K562 (cell line): ENCODE data around the gene TMEM132E. TPM values are rescaled to one million over a fixed set of nuclear protein-coding genes. Genes with fewer than 3 reads are reported as not detected.

Experiments used
- ATAC-seq: fragments of 200-7000 bp; cut with Tn5 transposase; 3 replicates; pipeline ENCODE4 v1.9.1; 2020; ENCODE audit warnings: moderate library complexity
- BruUV-seq: library from RNA; stranded (reverse); fragments of 400-500 nt; replicated peaks from 2 replicates; lab custom pipeline; 2021; lab: Mats Ljungman, UMichigan
- CTCF ChIA-PET: fragments of 300-600 bp; formaldehyde crosslinking; extraction: SDS; loops from one replicate; lab custom pipeline; 2021; ENCODE audit warnings: low intra/inter-chr PET ratio; lab: Yijun Ruan, JAX
- POLR2A ChIA-PET: fragments of 300-600, 350-650 bp; sonication (Branson Sonifier 250); formaldehyde crosslinking; extraction: SDS; loops from one replicate; lab custom pipeline; 2021; ENCODE audit warnings: antibody characterized with exemption, inconsistent platforms; lab: Yijun Ruan, JAX
- DNase-seq, 4 experiments: peaks; one replicate each; pipeline versions ENCODE4 v3.0.0 to v3.0.0-alpha.2; 2011 to 2018; ENCODE audit warnings: low spot score in 3 of 4, mixed read lengths in 3 of 4; ENCODE audit errors: extremely low read depth in 1 of 4
- FAIRE-seq: peaks from 2 replicates; lab custom pipeline; 2011; peaks lifted over from hg19 to GRCh38; lab: Jason Lieb, UNC
- H2AFZ ChIP-seq: 2 replicates; pipeline ENCODE4 v1.6.0; 2011; ENCODE audit warnings: low read depth, low read length, control low read depth, inconsistent platforms
- H3K27ac ChIP-seq: fragments of 200-600 bp; 3 replicates; pipeline ENCODE4 v1.8.0; 2011; ENCODE audit warnings: low read depth, mild to moderate bottlenecking, control low read depth, inconsistent platforms, low read length, moderate library complexity, mixed read lengths; ENCODE audit errors: extremely low read depth
- H3K27me3 ChIP-seq, 2 experiments: fragments of 300-600 bp in 1 of 2; 2 replicates in 1 of 2; 3 replicates in 1 of 2; pipeline versions ENCODE4 v1.6.0 to v1.8.0; 2011; ENCODE audit warnings: inconsistent platforms in 2 of 2, low read length in 2 of 2, mild to moderate bottlenecking in 1 of 2, mixed read lengths in 1 of 2, moderate library complexity in 1 of 2; ENCODE audit not compliant: control insufficient read depth in 2 of 2, insufficient read depth in 2 of 2
- H3K36me3 ChIP-seq: fragments of 300-600 bp; 3 replicates; pipeline ENCODE4 v1.8.0; 2011; ENCODE audit warnings: mild to moderate bottlenecking, low read length, inconsistent platforms; ENCODE audit not compliant: control insufficient read depth, insufficient read depth
- H3K4me1 ChIP-seq, 2 experiments: fragments of 200-600 bp in 1 of 2; replicated peaks in 1 of 2; 2 replicates in 1 of 2; 3 replicates in 1 of 2; pipeline versions ENCODE4 v1.5.1 to v1.8.0; 2011; ENCODE audit warnings: inconsistent platforms in 2 of 2, low read length in 2 of 2, mild to moderate bottlenecking in 1 of 2, mixed read lengths in 1 of 2, moderate library complexity in 1 of 2; ENCODE audit not compliant: control insufficient read depth in 2 of 2, insufficient read depth in 2 of 2
- H3K4me2 ChIP-seq: 2 replicates; pipeline ENCODE4 v1.6.1; 2011; ENCODE audit warnings: low read length, control low read depth, inconsistent platforms, mixed read lengths; ENCODE audit not compliant: insufficient read depth
- H3K4me3 ChIP-seq: fragments of 200-600 bp; sonication (generic), shearing (Covaris generic); 2 replicates; pipeline ENCODE4 v1.5.1; 2016; ENCODE audit warnings: control low read depth, inconsistent platforms
- H3K79me2 ChIP-seq: fragments of 200-600 bp; 3 replicates; pipeline ENCODE4 v1.8.0; 2011; ENCODE audit warnings: low read length, inconsistent platforms; ENCODE audit not compliant: control insufficient read depth, insufficient read depth
- H3K9ac ChIP-seq, 2 experiments: 2 replicates each; pipeline versions ENCODE4 v1.6.0 to v1.6.1; 2011; ENCODE audit warnings: low read depth in 2 of 2, low read length in 2 of 2, control low read depth in 1 of 2, inconsistent platforms in 1 of 2, mild to moderate bottlenecking in 1 of 2, mixed read lengths in 1 of 2; ENCODE audit not compliant: insufficient read depth in 1 of 2
- H3K9me1 ChIP-seq: one replicate; pipeline ENCODE4 v1.6.0; 2011; ENCODE audit warnings: inconsistent platforms, mild to moderate bottlenecking, low read length, moderate library complexity; ENCODE audit not compliant: control insufficient read depth, insufficient read depth
- H3K9me3 ChIP-seq: replicated peaks from 2 replicates; pipeline ENCODE4 v1.5.1; 2011; ENCODE audit warnings: low read depth, low read length, inconsistent platforms; ENCODE audit not compliant: control insufficient read depth, insufficient read depth
- H4K20me1 ChIP-seq: replicated peaks from 2 replicates; pipeline ENCODE4 v1.6.1; 2011; ENCODE audit warnings: low read length, inconsistent platforms, mixed read lengths; ENCODE audit not compliant: control insufficient read depth, insufficient read depth
- RBM25 ChIP-seq: fragments of 200-400 bp; formaldehyde crosslinking; IDR thresholded peaks from 2 replicates; pipeline ENCODE4 v1.6.1; 2018; ENCODE audit warnings: low read length, low read depth, moderate library complexity; ENCODE audit not compliant: severe bottlenecking
- TAF1 ChIP-seq: IDR thresholded peaks from 2 replicates; pipeline ENCODE4 v1.6.1; 2011; ENCODE audit warnings: mild to moderate bottlenecking, low read length, moderate library complexity; ENCODE audit not compliant: insufficient read depth, control insufficient read depth, severe bottlenecking; ENCODE audit errors: extremely low read depth
- WGBS: fragments of 100-300 bp; shearing (Covaris generic); methylation state at CpG from one replicate; pipeline ENCODE4 v1.1.6; 2016; ENCODE audit warnings: low coverage, mixed read lengths; ENCODE audit not compliant: insufficient coverage; ENCODE audit errors: missing lambda C conversion rate; 5-methylcytosine and 5-hydroxymethylcytosine counted together
- in situ Hi-C: fragments of 300-500 bp; cut with MboI; formaldehyde crosslinking; loops from 4 replicates; pipeline ENCODE4 v1.15.0; 2018; ENCODE audit warnings: inconsistent platforms, mixed read lengths
- intact Hi-C: fragments of 100-400 bp; cut with micrococcal nuclease; formaldehyde crosslinking; loops from 2 replicates; pipeline ENCODE4 v1.14.2; 2022
- polyA plus RNA-seq, 8 experiments: library from polyadenylated mRNA; depleted of rRNA in 4 of 8; stranded (reverse) in 5 of 8; unstranded in 3 of 8; fragments of >200 nt; fragmentation: Nextera tagmentation in 2 of 8; fragmentation: Illumina TruSeq in 1 of 8; extraction: Ambion mirVana in 2 of 8; extraction: Trizol in 1 of 8; gene quantifications; 2 replicates each; pipeline versions ENCODE4 v1.2.1 to v1.2.3, GENCODE V29; 2011 to 2014; ENCODE audit warnings: inconsistent platforms in 1 of 8, missing spikeins in 1 of 8
- total RNA-seq, 7 experiments: library from RNA; depleted of rRNA in 6 of 7; stranded (reverse); fragments of >200 nt in 6 of 7; fragmentation: Illumina TruSeq in 2 of 7; extraction: Trizol in 2 of 7; gene quantifications; 2 replicates each; pipeline versions ENCODE4 v1.2.1 to v1.2.3, GENCODE V29; 2011 to 2021; ENCODE audit warnings: low replicate concordance in 1 of 7
- TF ChIP-seq, protein P1 (sequence below): sonication (generic); formaldehyde crosslinking; IDR thresholded peaks from 2 replicates; pipeline ENCODE4 v1.5.0; 2020; ENCODE audit warnings: missing genetic modification reagents

TMEM132E gene
- total and polyA plus RNA-seq, 9 of the 15 experiments (the other 6 are each of a cell fraction or from before 2014, with no cell fraction given) = not detected

- no peak for ATAC-seq
- H3K27ac ChIP-seq = no peak overlapping the region
- no peak for FAIRE-seq
Measured at GRCh38 chr17:34622862-34623623, 43.7 kb downstream of the TMEM132E start.

More at GRCh38 chr17:34622862-34623623, 43.7 kb downstream of the TMEM132E start:
- in situ Hi-C loops = no loop called here
- peaks cover 0 to 7% of the 10 kb centered on the region in 2 experiments; a peak in 2 of 5 replicates for H3K4me1 ChIP-seq
- H3K9me1 ChIP-seq = no peaks in the 10 kb centered on the region
- TF ChIP-seq RBM25 (peak; percentile 49), TAF1 (no peak)
- TF ChIP-seq, protein P1, sequence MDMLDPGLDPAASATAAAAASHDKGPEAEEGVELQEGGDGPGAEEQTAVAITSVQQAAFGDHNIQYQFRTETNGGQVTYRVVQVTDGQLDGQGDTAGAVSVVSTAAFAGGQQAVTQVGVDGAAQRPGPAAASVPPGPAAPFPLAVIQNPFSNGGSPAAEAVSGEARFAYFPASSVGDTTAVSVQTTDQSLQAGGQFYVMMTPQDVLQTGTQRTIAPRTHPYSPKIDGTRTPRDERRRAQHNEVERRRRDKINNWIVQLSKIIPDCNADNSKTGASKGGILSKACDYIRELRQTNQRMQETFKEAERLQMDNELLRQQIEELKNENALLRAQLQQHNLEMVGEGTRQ (CRISPR knock-in tag) = no peak
- no peak overlapping the region for H3K4me3 ChIP-seq
- no peaks in the 10 kb centered on the region for H3K36me3 ChIP-seq
- 0% methylated on average over 10 of the region's 10 CpGs for WGBS
- ChIA-PET POLR2A (no interaction called here), CTCF (no interaction called here)
- H4K20me1 ChIP-seq = 0 out of 2 replicates have a peak, but pooled peaks cover 4% of the 10 kb centered on the region
- BruUV-seq = no TSS peak
- no peaks in the 10 kb centered on the region for H3K9me3 ChIP-seq
- H3K9ac ChIP-seq = no peak overlapping the region
- H3K4me2 ChIP-seq = no peak overlapping the region
- peaks cover 3 to 23% of the 10 kb centered on the region in 2 experiments; a peak in 4 of 5 replicates for H3K27me3 ChIP-seq
- no peak for DNase-seq
- H2AFZ ChIP-seq = no peak overlapping the region
- no peaks in the 10 kb centered on the region for H3K79me2 ChIP-seq
- intact Hi-C loops = no loop called here
